WTC11 (cell line): ENCODE measurements around the gene FAM124A. TPM values are rescaled to one million over a fixed set of nuclear protein-coding genes. Genes with fewer than 3 reads are reported as not detected.

Experiments
- ATAC-seq: fragments of 200-7000 bp; cut with Tn5 transposase; 2 replicates; pipeline ENCODE4 v1.10.0; 2021; ENCODE audit warnings: mild to moderate bottlenecking, moderate library complexity
- CTCF ChIA-PET: fragments of 300-600 bp; sonication (Branson Sonifier 250); formaldehyde crosslinking; loops from one replicate; lab custom pipeline; 2021; ENCODE audit warnings: antibody characterized with exemption; lab: Charles Lee
- POLR2A ChIA-PET: fragments of 350-600 bp; sonication (Branson Sonifier 250); formaldehyde crosslinking; loops from one replicate; lab custom pipeline; 2021; ENCODE audit warnings: antibody characterized with exemption; lab: Charles Lee
- DNase-seq: peaks from one replicate; pipeline ENCODE4 v3.0.0; 2021; ENCODE audit warnings: low spot score
- H3K27ac Mint-ChIP-seq: 2 replicates; pipeline ENCODE4 v1.8.0; 2021; ENCODE audit warnings: mixed read lengths
- H3K27me3 Mint-ChIP-seq: 2 replicates; pipeline ENCODE4 v1.8.0; 2021; ENCODE audit warnings: low read depth, mild to moderate bottlenecking, moderate library complexity, mixed read lengths
- H3K36me3 Mint-ChIP-seq: 2 replicates; pipeline ENCODE4 v1.8.0; 2021; ENCODE audit warnings: mixed read lengths
- H3K4me1 Mint-ChIP-seq: 2 replicates; pipeline ENCODE4 v1.8.0; 2022; ENCODE audit warnings: mixed read lengths
- H3K4me3 Mint-ChIP-seq: 2 replicates; pipeline ENCODE4 v1.8.0; 2021; ENCODE audit warnings: mild to moderate bottlenecking, moderate library complexity, mixed read lengths
- H3K9me3 Mint-ChIP-seq: 2 replicates; pipeline ENCODE4 v1.8.0; 2021; ENCODE audit warnings: mixed read lengths
- AR ChIP-seq: fragments of 250-450 bp; sonication (Bioruptor Pico); IDR thresholded peaks from 2 replicates; pipeline ENCODE4 v1.9.0; 2021; ENCODE audit warnings: mild to moderate bottlenecking
- CBFB ChIP-seq: sonication (generic); formaldehyde crosslinking; IDR thresholded peaks from 2 replicates; pipeline ENCODE4 v1.8.1; 2022; ENCODE audit warnings: mild to moderate bottlenecking, low read depth, missing genetic modification reagents
- E2F4 ChIP-seq: sonication (generic); formaldehyde crosslinking; IDR thresholded peaks from 2 replicates; pipeline ENCODE4 v1.8.1; 2022; ENCODE audit warnings: low read depth, mild to moderate bottlenecking, moderate library complexity, missing genetic modification reagents, borderline replicate concordance
- ESRRA ChIP-seq: sonication (generic); formaldehyde crosslinking; IDR thresholded peaks from 2 replicates; pipeline ENCODE4 v1.8.1; 2022; ENCODE audit warnings: mild to moderate bottlenecking, missing genetic modification reagents, borderline replicate concordance
- ETV6 ChIP-seq: sonication (generic); formaldehyde crosslinking; IDR thresholded peaks from 2 replicates; pipeline ENCODE4 v1.8.1; 2022; ENCODE audit warnings: mild to moderate bottlenecking, missing genetic modification reagents
- FOXP1 ChIP-seq: sonication (generic); formaldehyde crosslinking; IDR thresholded peaks from 2 replicates; pipeline ENCODE4 v1.8.0; 2022; ENCODE audit warnings: missing genetic modification reagents, mild to moderate bottlenecking, moderate library complexity, borderline replicate concordance
- FOXP4 ChIP-seq: sonication (generic); formaldehyde crosslinking; IDR thresholded peaks from 2 replicates; pipeline ENCODE4 v1.8.0; 2022; ENCODE audit warnings: mild to moderate bottlenecking, missing genetic modification reagents
- GTF2I ChIP-seq: fragments of 250-450 bp; sonication (Bioruptor Pico); conservative IDR thresholded peaks from 2 replicates; pipeline ENCODE4 v1.4.0; 2021; ENCODE audit warnings: mild to moderate bottlenecking
- JAZF1 ChIP-seq: fragments of 250-450 bp; sonication (Bioruptor Pico); IDR thresholded peaks from 2 replicates; pipeline ENCODE4 v1.9.0; 2021; ENCODE audit warnings: moderate library complexity, mild to moderate bottlenecking, inconsistent platforms
- JUN ChIP-seq: sonication (generic); formaldehyde crosslinking; IDR thresholded peaks from 2 replicates; pipeline ENCODE4 v1.8.0; 2023; ENCODE audit warnings: mild to moderate bottlenecking, missing genetic modification reagents
- MXD4 ChIP-seq: fragments of 250-450 bp; sonication (Bioruptor Pico); IDR thresholded peaks from 2 replicates; pipeline ENCODE4 v1.8.0; 2021; ENCODE audit warnings: mild to moderate bottlenecking, moderate library complexity, borderline replicate concordance
- NR2C2 ChIP-seq: sonication (generic); formaldehyde crosslinking; IDR thresholded peaks from 2 replicates; pipeline ENCODE4 v1.8.0; 2022; ENCODE audit warnings: mild to moderate bottlenecking, missing genetic modification reagents
- RORB ChIP-seq: fragments of 250-450 bp; sonication (Bioruptor Pico); IDR thresholded peaks from 2 replicates; pipeline ENCODE4 v1.9.0; 2021; ENCODE audit warnings: mild to moderate bottlenecking
- SMAD4 ChIP-seq: sonication (generic); formaldehyde crosslinking; IDR thresholded peaks from 2 replicates; pipeline ENCODE4 v1.8.0; 2022; ENCODE audit warnings: mild to moderate bottlenecking, missing genetic modification reagents
- TP53 ChIP-seq: sonication (generic); formaldehyde crosslinking; IDR thresholded peaks from 2 replicates; pipeline ENCODE4 v1.8.1; 2023; ENCODE audit warnings: mild to moderate bottlenecking, missing genetic modification reagents
- USF2 ChIP-seq: sonication (generic); formaldehyde crosslinking; IDR thresholded peaks from 2 replicates; pipeline ENCODE4 v1.8.1; 2023; ENCODE audit warnings: mild to moderate bottlenecking, missing genetic modification reagents, moderate library complexity
- ZSCAN18 ChIP-seq: fragments of 250-450 bp; sonication (Bioruptor Pico); IDR thresholded peaks from 2 replicates; pipeline ENCODE4 v2.1.2; 2022; ENCODE audit warnings: mild to moderate bottlenecking, moderate library complexity
- total RNA-seq: library from RNA; stranded (reverse); gene quantifications from 3 replicates; pipeline ENCODE4 v1.2.3, GENCODE V29; 2021
- TF ChIP-seq, protein P1 (sequence below): fragments of 250-450 bp; sonication (Bioruptor Pico); IDR thresholded peaks from 2 replicates; pipeline ENCODE4 v1.9.0; 2021; ENCODE audit warnings: mild to moderate bottlenecking
- TF ChIP-seq, protein P2 (sequence below): sonication (generic); formaldehyde crosslinking; IDR thresholded peaks from 2 replicates; pipeline ENCODE4 v1.8.1; 2023; ENCODE audit warnings: mild to moderate bottlenecking, missing genetic modification reagents, moderate library complexity
- TF ChIP-seq, protein P3 (sequence below): sonication (generic); formaldehyde crosslinking; IDR thresholded peaks from 2 replicates; pipeline ENCODE4 v1.8.1; 2023; ENCODE audit warnings: mild to moderate bottlenecking, moderate library complexity, missing genetic modification reagents

Gene FAM124A
- total RNA-seq, 1 experiment from 2014 or later: 45.8 TPM

GRCh38 chr13:51237386-51237785, 15.2 kb downstream of the FAM124A start:
- H3K27ac Mint-ChIP-seq: peak overlapping the region; percentile 25; the same call in 1 of the 2 replicates
- TF ChIP-seq USF2 (CRISPR knock-in tag) (no peak), ZSCAN18 (CRISPR knock-in tag) (no peak), CBFB (CRISPR knock-in tag) (no peak), NR2C2 (CRISPR knock-in tag) (no peak), JUN (CRISPR knock-in tag) (no peak), SMAD4 (CRISPR knock-in tag) (no peak), RORB (CRISPR knock-in tag) (no peak), TP53 (CRISPR knock-in tag) (no peak), FOXP1 (CRISPR knock-in tag) (no peak), E2F4 (CRISPR knock-in tag) (no peak), MXD4 (CRISPR knock-in tag) (no peak), GTF2I (CRISPR knock-in tag) (no peak), AR (no peak), ESRRA (CRISPR knock-in tag) (no peak), FOXP4 (no peak), JAZF1 (CRISPR knock-in tag) (no peak), ETV6 (no peak)
- TF ChIP-seq, protein P1, sequence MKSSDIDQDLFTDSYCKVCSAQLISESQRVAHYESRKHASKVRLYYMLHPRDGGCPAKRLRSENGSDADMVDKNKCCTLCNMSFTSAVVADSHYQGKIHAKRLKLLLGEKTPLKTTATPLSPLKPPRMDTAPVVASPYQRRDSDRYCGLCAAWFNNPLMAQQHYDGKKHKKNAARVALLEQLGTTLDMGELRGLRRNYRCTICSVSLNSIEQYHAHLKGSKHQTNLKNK: no peak
- TF ChIP-seq, protein P2, sequence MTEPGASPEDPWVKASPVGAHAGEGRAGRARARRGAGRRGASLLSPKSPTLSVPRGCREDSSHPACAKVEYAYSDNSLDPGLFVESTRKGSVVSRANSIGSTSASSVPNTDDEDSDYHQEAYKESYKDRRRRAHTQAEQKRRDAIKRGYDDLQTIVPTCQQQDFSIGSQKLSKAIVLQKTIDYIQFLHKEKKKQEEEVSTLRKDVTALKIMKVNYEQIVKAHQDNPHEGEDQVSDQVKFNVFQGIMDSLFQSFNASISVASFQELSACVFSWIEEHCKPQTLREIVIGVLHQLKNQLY (CRISPR knock-in tag): no peak
- TF ChIP-seq, protein P3, sequence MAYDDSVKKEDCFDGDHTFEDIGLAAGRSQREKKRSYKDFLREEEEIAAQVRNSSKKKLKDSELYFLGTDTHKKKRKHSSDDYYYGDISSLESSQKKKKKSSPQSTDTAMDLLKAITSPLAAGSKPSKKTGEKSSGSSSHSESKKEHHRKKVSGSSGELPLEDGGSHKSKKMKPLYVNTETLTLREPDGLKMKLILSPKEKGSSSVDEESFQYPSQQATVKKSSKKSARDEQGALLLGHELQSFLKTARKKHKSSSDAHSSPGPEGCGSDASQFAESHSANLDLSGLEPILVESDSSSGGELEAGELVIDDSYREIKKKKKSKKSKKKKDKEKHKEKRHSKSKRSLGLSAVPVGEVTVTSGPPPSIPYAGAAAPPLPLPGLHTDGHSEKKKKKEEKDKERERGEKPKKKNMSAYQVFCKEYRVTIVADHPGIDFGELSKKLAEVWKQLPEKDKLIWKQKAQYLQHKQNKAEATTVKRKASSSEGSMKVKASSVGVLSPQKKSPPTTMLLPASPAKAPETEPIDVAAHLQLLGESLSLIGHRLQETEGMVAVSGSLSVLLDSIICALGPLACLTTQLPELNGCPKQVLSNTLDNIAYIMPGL (CRISPR knock-in tag): no peak
- no peak for ATAC-seq
- no peak for DNase-seq
- ChIA-PET CTCF (interaction anchor here (1.2 to 3.8 kb wide), 3 partner anchors 13 to 49 kb away, joined by 3 to 22 read pairs (median 15); no protein-coding TSS in a partner anchor), POLR2A (interaction anchor here (1.4 kb wide), 1 partner anchor 50 kb away, joined by 3 read pairs; no protein-coding TSS in a partner anchor)
- peaks cover 50% of the 10 kb centered on the region for H3K4me1 Mint-ChIP-seq
- peaks cover 42% of the 10 kb centered on the region for H3K36me3 Mint-ChIP-seq
- H3K9me3 Mint-ChIP-seq: no peaks in the 10 kb centered on the region; the same call in 1 of the 2 replicates
- H3K4me3 Mint-ChIP-seq: no peak overlapping the region
- no peaks in the 10 kb centered on the region for H3K27me3 Mint-ChIP-seq
